Tongue (tissue), 2 donors: ENCODE data around the gene AGL. TPM values are rescaled to one million over a fixed set of nuclear protein-coding genes. Genes with fewer than 3 reads are reported as not detected.
"Not testable (repeated sequence)": the region's sequence is repeated elsewhere in the genome, so short reads cannot be mapped to it uniquely, and the experiment has no call there.

Source experiments
- DNase-seq: peaks from one replicate; pipeline ENCODE4 v3.0.0-alpha.2; 2015
- total RNA-seq: library from RNA; depleted of rRNA; stranded (reverse); fragments of >200 nt; gene quantifications from one replicate; pipeline ENCODE4 v1.2.3, GENCODE V29; 2014

AGL gene
- total RNA-seq = 381 TPM

DNA sequence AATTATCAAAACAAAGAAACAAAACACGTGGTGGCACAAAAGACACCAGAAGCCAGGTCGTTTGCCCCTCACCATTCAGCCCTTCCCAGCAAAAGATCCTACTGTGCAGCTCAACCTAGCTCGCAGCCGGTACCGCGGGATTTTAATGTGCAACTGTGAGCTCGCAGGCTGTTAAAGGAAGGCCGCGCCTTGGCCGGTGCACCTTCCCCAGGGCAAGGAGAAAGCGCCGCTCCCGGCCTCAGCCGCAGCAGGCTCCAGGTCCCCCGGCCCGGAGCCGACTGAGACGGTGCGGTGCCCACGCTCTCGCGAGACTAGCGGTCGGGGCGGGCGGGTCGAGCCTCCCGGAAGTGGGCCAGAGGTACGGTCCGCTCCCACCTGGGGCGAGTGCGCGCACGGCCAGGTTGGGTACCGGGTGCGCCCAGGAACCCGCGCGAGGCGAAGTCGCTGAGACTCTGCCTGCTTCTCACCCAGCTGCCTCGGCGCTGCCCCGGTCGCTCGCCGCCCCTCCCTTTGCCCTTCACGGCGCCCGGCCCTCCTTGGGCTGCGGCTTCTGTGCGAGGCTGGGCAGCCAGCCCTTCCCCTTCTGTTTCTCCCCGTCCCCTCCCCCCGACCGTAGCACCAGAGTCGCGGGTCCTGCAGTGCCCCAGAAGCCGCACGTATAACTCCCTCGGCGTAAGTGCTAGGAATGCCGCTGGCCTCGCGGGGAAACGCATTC is at the start of gene AGL:
AGL (plus strand) TSS at position 618 of the 715 bp plus-strand sequence. CDS start 682 bp downstream, outside the sequence.
- peak; percentile 94 for DNase-seq

GRCh38 chr1:99801584-99801983 is 48.6 kb upstream of the AGL start:
- no peak for DNase-seq

- no peak for DNase-seq
Observed at GRCh38 chr1:99806882-99807281, 43.3 kb upstream of the AGL start.

- DNase-seq = peak; percentile 93
Observed at GRCh38 chr1:99808391-99809115, 41.6 kb upstream of the AGL start.

DNA sequence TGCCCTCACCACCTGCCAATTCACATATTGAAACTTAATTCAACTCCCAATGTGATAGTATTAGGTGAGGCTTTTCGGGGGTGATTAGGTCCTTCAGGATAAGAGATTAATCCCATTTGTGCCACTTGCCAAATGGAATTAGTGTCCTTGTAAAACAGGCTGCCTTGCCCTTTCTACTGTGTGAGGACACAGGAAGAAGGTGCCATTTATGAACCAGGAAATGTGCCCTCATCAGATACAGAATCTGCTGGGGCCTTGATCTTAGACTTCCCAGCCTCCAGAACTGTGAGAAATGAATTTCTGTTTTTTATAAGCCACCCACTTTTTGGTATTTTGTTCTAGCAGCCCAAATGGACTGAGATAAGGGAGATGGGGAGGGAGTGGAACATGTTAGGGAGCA is 39.1 kb upstream of the AGL start:
- no peak for DNase-seq

GRCh38 chr1:99811747-99812146 is 38.4 kb upstream of the AGL start:
- DNase-seq = no peak

DNA sequence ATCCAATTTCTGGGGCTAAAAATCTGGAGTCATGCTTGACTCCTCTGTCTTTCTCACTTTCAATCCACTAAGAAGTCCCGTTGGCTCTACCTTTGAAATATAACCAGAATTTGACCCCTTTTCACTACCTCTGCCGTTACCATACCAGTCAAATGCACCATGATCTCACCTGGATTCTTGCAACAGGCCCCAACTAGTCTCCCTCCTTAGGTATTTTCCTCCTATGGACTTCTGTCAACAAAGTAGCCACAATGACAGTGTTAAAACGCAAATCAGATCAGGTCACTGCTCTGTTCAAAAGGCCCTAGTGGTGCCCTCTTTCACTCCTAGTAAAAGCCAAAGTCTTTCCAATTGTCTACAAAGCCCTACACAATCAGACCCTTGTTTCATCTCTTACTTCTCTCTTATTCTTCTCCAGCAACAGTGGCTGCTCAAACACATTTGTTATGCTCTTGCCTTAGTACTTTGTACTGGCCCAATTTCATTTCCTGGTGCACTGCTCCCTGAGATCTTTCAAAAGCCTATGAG is 35.7 kb upstream of the AGL start:
- no peak for DNase-seq

GRCh38 chr1:99816656-99817055 is 33.5 kb upstream of the AGL start:
- DNase-seq = no peak

DNA sequence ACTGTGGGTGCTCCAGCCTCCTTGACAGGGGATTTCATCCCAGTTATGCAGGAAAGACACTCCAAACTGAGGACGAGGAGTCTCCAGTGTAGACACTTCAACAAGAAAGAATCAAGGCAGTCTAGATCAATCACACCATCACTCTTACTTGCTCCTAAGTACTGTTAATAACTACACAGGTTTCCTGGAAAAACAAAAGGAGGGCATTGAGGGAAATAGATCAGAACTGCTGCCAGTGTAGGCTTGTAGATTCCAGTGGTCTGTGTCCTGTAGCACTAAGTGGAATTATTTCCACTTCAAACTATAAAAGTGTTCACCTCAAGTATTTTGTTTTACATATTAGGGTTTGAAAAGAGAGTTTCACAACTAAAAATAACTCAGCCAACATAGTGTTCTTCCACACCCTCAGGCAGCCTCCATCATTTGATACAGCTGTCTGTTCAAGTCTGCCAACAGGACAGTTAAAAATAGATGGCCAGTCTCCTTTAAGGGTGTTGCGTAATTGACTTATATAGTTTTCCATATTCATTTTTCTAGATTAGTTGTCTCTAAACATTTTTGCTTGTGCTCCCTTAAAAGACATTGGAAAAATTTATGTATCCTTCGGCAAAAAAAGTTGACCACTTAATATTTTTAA is 32.0 kb upstream of the AGL start:
- peak; percentile 64 for DNase-seq

DNA sequence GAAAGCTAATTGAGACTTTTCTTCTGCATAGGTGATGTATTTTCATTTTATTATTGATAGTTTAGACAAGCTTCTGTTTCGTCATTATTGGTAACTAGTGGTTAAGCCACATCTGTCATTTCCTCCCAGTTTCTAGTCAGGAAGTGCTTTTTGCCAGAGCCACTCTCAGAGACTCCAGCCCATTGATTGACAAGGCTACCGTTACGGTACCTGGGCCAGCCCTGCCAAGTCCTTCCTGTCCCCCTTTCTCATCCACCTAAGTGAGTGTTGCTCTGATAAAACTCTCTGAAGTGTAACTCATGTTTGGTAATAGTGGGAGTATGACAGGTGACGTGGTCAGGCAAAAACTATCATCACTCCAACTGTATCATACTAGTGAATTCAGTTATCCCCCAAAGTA is 29.6 kb upstream of the AGL start:
- DNase-seq = no peak

DNA sequence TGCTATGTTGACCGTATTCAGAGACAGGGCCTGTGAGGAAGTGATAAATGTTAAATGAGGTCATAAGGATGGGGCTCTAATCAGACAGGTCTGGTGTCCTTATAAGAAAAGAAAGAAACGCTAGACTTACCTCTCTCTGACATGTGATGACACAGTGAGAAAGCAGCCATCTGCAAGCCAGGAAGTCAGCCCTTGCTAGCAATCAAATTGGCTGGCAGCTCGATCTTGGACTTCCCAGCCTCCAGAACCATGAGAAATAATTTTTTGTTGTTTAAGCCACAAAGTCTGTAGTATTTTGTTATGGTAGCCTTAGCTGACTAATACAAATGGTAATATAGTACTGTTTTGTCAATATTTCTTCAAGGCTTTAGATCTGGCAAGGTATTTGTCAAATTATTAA is 25.1 kb upstream of the AGL start:
- DNase-seq = no peak

DNA sequence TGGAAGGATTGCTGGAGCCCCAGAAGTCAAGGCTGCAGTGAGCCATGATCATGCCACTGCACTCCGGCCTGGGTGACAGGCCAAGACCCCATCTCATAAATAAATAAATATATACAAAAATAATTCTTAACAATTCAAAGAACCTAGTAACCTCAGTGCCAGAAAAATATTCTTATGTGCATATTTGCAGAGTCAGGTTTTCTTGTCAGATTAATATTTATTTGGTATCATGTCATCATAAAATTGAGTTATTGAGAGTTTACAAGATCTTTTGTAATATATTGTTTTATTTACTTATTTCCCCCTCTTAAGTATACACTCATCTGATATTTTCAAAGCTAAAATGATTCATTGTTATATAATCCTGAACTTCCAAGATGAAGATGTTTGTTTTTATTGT is 24.5 kb upstream of the AGL start:
- no peak for DNase-seq

DNA sequence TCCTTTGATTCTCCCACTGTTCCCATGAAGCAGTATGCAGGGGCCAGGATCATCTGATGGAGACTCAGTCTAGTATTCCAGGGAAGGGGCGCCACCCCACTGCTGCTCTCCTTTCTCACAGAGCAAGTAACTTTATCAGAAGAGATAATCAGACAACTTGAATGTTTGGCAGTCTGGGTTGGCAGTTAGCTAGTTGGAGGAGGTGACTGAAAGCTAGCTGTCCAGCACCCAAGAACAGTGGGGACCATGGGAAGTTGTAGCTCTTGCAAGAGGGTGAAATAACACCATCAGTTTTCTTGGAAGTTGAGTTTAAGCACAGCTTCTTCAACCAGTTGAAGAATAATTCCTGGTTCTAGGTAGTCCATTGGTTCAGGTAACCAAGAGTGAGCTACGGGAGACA is 22.2 kb upstream of the AGL start:
- DNase-seq = no peak

DNA sequence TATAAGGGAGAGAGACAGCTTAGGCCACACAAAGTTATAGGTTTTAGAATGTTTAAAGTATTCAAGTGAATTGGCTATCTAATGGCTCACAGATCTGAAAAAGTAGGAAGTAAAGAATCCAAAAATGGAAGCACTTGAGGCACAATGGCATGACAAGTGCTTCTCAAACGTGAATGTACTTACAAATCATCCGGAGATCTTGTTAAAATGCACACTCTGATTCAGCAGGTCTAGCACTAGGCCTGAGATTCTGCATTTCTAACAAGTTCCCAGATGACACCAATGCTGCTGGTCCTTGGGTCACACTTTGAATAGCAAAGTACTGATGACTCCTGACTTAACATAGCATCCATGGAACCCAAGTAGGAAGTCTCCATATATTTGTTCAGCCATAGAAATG is 20.9 kb upstream of the AGL start:
- no peak for DNase-seq

GRCh38 chr1:99833911-99834310 is 16.2 kb upstream of the AGL start:
- not testable (repeated sequence) for DNase-seq

DNA sequence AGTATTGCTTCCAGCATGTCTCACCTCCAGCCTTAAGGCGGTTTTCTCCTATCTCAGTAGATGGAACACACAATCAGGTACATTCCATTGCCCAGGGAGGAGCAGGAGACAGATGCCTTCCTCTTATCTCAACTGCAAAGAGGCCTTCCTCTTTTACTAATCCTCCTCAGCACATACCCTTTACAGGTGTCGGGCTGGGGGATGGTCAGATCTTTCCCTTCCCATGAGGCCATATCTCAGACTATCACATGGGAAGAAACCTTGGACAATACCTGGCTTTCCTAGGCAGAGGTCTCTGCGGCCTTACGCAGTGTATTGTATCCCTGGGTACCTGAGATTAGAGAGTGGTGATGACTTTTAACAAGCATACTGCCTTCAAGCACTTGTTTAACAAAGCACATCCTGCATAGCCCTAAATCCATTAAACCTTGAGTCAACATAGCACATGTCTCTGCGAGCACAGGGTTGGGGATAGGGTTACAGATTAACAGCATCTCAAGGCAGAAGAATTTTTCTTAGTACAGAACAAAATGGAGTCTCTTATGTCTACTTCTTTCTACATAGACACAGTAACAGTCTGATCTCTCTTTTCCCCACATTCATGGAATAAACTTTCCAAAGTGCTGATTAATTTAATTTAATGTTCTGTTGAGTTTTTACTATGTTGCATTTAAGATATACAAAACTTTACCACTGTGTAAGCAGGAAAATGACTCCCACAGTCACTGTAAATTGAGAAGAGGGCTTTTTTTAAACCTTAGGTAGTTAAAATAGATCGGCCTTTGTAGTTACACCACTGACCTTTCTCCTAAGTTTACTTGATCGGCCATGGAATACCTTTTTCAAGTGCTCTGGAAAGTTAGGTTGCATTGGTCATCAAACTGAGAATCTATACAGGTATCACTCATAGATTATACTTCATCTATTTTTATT is 13.7 kb upstream of the AGL start:
- DNase-seq = not testable (repeated sequence)

GRCh38 chr1:99840353-99840752 is 9.8 kb upstream of the AGL start:
- not testable (repeated sequence) for DNase-seq

- DNase-seq = no peak
Observed at GRCh38 chr1:99843760-99844159, 6.4 kb upstream of the AGL start.

DNA sequence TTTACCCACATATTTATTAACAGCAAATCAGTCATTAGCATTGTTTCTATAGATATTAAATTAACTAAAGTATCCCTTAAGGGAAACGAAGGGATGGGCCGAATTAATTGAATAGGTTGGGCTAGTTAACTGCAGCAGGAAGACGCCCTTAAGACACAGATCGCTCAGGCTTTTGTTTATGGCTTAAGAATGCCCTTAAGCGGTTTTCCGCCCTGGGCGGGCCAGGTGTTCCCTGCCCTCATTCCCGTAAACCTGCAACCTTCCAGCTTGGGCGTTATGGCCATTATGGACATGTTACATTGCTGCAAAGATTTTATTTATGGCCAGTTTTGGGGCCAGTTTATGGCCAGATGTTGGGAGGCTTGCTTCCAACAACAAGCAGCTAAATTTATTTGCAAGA is 5.0 kb upstream of the AGL start:
- DNase-seq = not testable (repeated sequence)

DNA sequence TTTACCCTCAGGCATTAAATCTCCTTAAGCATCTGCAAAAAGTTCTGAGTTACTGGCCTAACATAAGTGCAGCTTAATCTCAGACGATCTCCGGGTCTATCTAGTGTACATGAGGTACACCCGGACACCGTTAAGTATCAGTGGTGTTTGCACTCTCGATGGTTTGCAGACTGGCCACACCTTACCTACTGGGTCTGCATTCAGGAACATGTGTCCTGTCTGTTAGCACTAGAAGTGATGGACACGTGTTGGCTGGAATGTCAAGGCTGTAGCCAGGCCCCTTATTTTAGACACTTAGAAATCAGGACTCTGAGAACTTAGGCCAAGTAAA is 783 bp upstream of the AGL start:
- peak; percentile 52 for DNase-seq

DNA sequence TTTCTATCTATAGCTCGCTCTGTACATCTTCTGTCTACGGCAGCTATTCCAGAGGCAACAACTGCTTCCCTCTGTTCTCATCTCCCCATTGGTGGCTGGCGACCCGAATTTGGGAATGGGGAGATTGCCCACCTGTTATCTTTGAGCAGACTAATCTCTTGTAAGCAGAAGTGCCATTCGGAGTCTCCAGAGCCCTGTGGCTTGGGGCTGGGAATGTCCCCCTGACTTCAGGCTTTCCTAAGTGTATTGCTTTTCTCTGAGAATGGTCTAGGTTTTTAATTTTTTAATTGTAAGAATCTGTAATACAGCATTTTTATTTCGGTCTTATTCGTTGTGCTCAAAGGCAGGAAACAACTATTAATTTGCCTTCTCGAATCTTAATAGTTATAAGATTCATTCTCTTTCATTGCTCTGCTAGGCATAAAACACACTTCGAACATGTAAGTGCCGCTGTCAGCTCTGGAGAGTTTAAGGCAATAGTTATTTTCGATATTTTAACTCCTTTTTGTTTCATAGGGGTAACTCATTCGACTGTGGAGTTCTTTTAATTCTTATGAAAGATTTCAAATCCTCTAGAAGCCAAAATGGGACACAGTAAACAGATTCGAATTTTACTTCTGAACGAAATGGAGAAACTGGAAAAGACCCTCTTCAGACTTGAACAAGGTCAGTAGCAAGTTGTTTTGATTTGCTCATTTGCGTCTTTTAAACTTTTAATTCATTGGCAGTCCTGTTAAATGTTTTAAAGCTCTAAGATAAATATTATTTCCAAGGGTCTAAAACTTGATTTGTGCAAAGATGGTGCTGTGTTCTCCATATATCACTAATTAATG is 514 bp downstream of the AGL start:
- DNase-seq = no peak
